Measurements from ENCODE around the gene GPR135. TPM values are rescaled to one million over a fixed set of nuclear protein-coding genes. Genes with fewer than 3 reads are reported as not detected.

The GPR135 gene
- total RNA-seq = under 1 TPM; 0.60 to 0.97 TPM

DNA sequence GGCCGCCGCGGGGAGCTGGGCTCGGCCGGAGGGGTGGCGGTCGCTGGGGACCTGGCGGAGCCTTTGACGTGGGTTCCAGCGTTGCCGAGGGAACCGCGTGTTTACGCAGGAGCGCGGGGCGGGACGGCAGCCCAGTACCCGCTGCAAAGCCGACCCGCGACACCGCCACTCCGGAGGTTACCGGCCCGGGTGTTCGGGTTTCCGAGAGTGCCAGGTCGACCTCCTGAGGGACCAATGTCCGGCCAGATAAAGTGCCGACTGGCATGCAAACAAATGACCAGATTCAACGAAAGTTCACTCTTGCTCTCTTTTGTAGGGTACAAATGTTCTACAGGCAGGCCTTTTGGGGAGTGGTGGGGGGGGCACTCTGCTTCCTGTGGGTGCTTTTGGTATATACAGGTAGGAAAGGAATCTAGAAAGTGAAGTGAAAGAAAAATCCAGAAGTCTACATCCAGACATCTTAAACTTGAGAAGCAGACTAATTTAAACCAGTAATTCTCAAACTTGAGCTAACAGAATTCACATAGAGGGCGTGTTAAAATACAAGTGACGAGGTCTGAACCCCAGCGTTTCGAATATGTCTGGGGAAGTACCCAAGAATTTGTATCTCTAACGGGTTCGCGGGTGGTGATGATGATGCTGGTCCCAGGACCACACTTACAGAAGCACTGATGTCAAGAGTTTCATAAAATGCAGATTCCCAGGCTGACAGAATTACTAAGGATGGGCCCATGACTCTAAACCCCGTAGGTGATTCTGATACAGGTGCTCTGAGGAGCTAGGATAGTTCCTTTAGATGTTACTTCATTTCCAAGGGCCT lies at the start of gene GPR135:
TSS of gene GPR135 (minus strand) at position 65 of the 820 bp plus-strand sequence. CDS start 154 bp downstream, outside the sequence.
- Mint-ChIP-seq H3K36me3 (peaks cover 4% of the 10 kb centered on the region), H3K4me1 (peaks cover 5% of the 10 kb centered on the region), H3K9me3 (no peaks in the 10 kb centered on the region), H3K27ac (peak within 1 kb of the TSS; percentile 75), H3K4me3 (peak within 1 kb of the TSS; percentile 83), H3K27me3 (peaks cover 4% of the 10 kb centered on the region)
- DNase-seq = no peak

DNA sequence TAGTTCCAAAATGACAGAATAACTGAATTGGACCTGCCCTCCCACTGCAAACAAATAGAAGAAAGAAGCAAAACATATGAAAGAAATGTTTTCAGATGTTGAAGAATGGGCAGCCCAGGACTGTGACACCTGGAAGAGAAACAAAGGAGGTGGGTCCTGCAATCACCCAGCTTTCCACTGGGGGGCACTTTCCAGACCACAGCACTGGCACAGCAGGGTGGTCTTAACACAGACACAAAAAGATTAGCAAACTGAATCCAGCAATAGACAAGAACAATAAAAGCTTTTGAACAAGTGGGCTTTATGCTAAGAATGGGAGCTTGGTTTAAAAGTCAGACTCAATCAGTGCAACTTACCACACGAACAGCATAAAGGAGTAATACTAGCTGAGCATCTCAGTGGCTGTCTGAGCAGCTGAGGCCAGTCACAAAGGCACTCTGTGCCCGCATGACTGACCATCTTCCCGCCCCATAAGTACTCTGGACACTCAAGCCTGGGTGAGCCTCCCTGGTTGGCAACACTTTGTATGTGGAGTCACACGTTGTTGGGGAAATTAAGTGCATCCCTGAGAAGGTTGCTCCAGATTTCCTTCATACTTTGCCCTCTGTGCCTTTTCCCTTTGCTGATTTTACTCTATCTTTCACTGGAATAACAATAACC lies 46.9 kb upstream of the GPR135 start:
- Mint-ChIP-seq H3K4me3 (no peak overlapping the region), H3K27me3 (peaks cover 30% of the 10 kb centered on the region), H3K9me3 (no peaks in the 10 kb centered on the region), H3K27ac (no peak overlapping the region), H3K4me1 (no peaks in the 10 kb centered on the region), H3K36me3 (no peaks in the 10 kb centered on the region)
- DNase-seq = peak; percentile 14

DNA sequence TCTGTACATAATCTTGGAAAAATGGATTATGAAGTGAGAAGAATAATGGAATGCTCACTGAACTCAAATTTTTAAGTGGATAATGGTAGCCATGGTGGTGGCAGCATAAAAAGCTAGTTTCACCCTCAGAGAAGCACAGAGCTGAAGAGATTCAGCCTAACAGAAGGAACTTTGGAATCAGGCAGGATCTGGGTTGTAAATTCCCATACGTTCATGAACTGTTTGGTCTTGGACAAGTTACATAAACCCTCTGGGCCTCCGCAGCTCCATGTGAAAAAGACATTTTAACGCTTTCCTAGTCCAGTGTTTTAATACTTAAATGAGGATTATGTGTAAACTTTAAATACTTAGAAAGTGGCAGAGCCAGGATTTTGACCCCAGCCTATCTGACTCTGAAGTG lies 45.8 kb upstream of the GPR135 start:
- H3K9me3 Mint-ChIP-seq = no peaks in the 10 kb centered on the region
- H3K36me3 Mint-ChIP-seq = no peaks in the 10 kb centered on the region
- H3K27me3 Mint-ChIP-seq = peaks cover 29% of the 10 kb centered on the region
- no peak overlapping the region for H3K4me3 Mint-ChIP-seq
- no peak for DNase-seq
- no peaks in the 10 kb centered on the region for H3K4me1 Mint-ChIP-seq
- no peak overlapping the region for H3K27ac Mint-ChIP-seq

GRCh38 chr14:59510001-59510400 lies 44.8 kb upstream of the GPR135 start:
- Mint-ChIP-seq H3K36me3 (no peaks in the 10 kb centered on the region), H3K27ac (no peak overlapping the region), H3K4me3 (no peak overlapping the region), H3K4me1 (no peaks in the 10 kb centered on the region), H3K9me3 (no peaks in the 10 kb centered on the region), H3K27me3 (peaks cover 24% of the 10 kb centered on the region)
- no peak for DNase-seq

- Mint-ChIP-seq H3K27ac (no peak overlapping the region), H3K27me3 (peaks cover 21% of the 10 kb centered on the region), H3K36me3 (no peaks in the 10 kb centered on the region), H3K4me1 (peaks cover 4% of the 10 kb centered on the region), H3K9me3 (no peaks in the 10 kb centered on the region), H3K4me3 (no peak overlapping the region)
- DNase-seq = no peak
These were observed 43.9 kb upstream of the GPR135 start for GRCh38 chr14:59509101-59509500.

DNA sequence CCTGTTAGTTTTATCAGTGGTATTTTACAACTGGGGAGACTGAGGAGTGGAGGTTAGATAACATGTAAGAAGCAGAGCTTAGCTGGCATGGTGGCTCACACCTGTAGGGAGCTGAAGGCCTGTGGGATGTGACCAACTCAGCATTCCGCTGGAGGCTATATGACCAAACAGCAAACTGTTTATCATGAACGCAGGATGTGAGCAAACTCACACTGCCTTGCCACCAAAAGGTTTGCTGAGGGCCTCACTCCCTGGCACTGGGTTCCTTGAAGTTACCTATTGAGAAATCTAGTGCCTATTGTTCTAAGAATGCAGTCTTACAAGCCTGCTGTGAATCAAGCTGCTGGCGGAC lies 42.5 kb upstream of the GPR135 start:
- Mint-ChIP-seq H3K4me1 (peaks cover 4% of the 10 kb centered on the region), H3K27me3 (peaks cover 21% of the 10 kb centered on the region), H3K4me3 (no peak overlapping the region), H3K27ac (no peak overlapping the region), H3K36me3 (no peaks in the 10 kb centered on the region), H3K9me3 (no peaks in the 10 kb centered on the region)
- DNase-seq = no peak

GRCh38 chr14:59507063-59507751 lies 42.0 kb upstream of the GPR135 start:
- no peak overlapping the region for H3K4me3 Mint-ChIP-seq
- peaks cover 4% of the 10 kb centered on the region for H3K4me1 Mint-ChIP-seq
- DNase-seq = peak; percentile 40
- peaks cover 3% of the 10 kb centered on the region for H3K36me3 Mint-ChIP-seq
- no peaks in the 10 kb centered on the region for H3K9me3 Mint-ChIP-seq
- no peak overlapping the region for H3K27ac Mint-ChIP-seq
- peaks cover 21% of the 10 kb centered on the region for H3K27me3 Mint-ChIP-seq

DNA sequence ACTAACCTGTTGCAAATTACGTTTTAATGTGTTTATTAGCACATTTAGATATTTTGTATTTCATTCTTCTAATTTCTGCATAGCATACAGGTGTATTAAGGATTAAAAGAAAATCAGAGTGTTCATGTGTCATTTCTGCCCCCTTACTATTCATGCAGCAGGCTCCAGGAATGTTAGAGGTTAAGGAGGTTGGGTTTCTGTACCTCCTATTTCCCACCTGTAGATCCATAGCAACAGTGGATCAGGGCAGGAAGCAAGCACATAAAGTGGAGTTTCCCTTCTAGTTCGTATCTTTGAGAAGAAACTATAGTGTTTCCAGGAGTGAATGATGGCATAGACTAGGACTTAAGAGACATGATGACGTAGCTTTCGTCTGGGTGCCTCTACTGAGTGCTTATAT lies 38.1 kb upstream of the GPR135 start:
- H3K4me1 Mint-ChIP-seq = peaks cover 7% of the 10 kb centered on the region
- H3K27ac Mint-ChIP-seq = no peak overlapping the region
- H3K36me3 Mint-ChIP-seq = peaks cover 7% of the 10 kb centered on the region
- no peak overlapping the region for H3K4me3 Mint-ChIP-seq
- peaks cover 4% of the 10 kb centered on the region for H3K27me3 Mint-ChIP-seq
- H3K9me3 Mint-ChIP-seq = no peaks in the 10 kb centered on the region
- no peak for DNase-seq

DNA sequence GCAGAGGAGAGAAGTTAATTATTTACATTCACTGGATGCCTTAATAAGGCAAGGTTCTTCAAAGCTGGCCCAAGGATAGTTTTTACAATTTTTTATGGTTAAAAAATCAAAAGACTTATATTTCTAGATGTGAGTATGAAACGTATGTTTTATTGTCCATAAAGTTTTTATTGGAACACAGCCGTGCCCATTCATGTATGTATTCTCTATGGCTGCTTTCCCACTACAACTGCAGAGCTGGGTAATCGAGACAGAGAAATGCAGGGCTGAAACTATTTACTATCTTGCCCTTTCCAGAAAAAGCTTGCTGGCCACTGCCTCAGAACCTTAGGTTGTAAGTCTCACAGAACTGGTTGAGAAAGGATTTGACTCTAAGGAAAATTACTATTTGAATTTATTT lies 35.6 kb upstream of the GPR135 start:
- Mint-ChIP-seq H3K4me1 (peaks cover 11% of the 10 kb centered on the region), H3K27me3 (no peaks in the 10 kb centered on the region), H3K9me3 (no peaks in the 10 kb centered on the region), H3K4me3 (no peak overlapping the region), H3K36me3 (peaks cover 10% of the 10 kb centered on the region), H3K27ac (no peak overlapping the region)
- no peak for DNase-seq

GRCh38 chr14:59492384-59492783 lies 27.2 kb upstream of the GPR135 start:
- peaks cover 42% of the 10 kb centered on the region for H3K36me3 Mint-ChIP-seq
- H3K4me3 Mint-ChIP-seq = no peak overlapping the region
- no peak for DNase-seq
- no peak overlapping the region for H3K27ac Mint-ChIP-seq
- H3K4me1 Mint-ChIP-seq = peaks cover 20% of the 10 kb centered on the region
- H3K27me3 Mint-ChIP-seq = no peaks in the 10 kb centered on the region
- H3K9me3 Mint-ChIP-seq = no peaks in the 10 kb centered on the region

DNA sequence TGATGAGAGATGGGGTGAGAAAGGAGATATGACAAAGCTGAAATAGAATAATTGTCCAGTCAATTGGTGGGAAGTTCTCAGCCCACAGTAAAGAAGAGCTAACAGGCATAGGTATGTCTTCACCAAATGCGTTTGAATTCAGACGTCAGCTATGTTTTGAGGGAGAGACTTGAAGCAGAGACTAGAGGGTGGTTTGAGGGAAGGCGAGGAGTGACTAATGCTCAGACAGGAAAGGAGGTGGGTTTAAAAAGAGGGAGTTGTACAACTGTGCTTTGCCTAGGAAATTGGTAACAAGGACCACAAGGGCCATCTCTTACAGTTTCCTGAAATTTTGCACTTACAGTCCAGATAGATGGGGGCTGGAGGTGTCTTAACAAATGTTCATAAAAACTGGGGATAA lies 25.6 kb upstream of the GPR135 start:
- Mint-ChIP-seq H3K36me3 (peaks cover 39% of the 10 kb centered on the region), H3K4me1 (peaks cover 20% of the 10 kb centered on the region), H3K27ac (no peak overlapping the region), H3K4me3 (no peak overlapping the region), H3K9me3 (no peaks in the 10 kb centered on the region), H3K27me3 (no peaks in the 10 kb centered on the region)
- no peak for DNase-seq

DNA sequence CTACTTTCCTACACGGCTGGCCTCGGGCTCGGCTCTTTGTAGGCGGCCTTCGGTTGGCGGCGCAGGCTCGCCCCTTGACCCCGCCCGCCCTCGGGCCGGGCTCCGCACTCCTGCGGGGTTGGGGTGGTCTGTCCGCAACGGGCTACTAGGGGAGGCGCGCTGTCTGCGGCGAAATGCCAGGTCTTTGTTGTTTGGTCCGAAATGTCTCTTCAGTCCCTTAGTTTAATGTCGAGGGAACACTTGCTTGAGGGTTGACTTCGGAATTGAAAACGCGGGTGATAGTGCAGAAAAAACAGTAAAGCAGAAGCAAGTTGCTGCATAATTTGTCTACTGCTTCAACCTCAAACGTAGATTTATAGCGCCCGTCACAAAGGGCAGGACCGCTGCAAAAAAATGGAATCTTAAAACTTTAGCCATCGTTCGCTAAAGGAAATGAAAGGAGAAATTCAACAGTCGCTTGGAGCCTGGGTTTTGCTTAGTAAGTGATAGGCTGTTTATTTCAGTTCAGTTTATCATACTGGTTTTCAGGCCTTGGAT lies 19.5 kb upstream of the GPR135 start:
- Mint-ChIP-seq H3K36me3 (peaks cover 18% of the 10 kb centered on the region), H3K4me1 (peaks cover 48% of the 10 kb centered on the region), H3K27ac (peak overlapping the region; percentile 85), H3K9me3 (no peaks in the 10 kb centered on the region), H3K4me3 (peak overlapping the region; percentile 94), H3K27me3 (no peaks in the 10 kb centered on the region)
- no peak for DNase-seq

DNA sequence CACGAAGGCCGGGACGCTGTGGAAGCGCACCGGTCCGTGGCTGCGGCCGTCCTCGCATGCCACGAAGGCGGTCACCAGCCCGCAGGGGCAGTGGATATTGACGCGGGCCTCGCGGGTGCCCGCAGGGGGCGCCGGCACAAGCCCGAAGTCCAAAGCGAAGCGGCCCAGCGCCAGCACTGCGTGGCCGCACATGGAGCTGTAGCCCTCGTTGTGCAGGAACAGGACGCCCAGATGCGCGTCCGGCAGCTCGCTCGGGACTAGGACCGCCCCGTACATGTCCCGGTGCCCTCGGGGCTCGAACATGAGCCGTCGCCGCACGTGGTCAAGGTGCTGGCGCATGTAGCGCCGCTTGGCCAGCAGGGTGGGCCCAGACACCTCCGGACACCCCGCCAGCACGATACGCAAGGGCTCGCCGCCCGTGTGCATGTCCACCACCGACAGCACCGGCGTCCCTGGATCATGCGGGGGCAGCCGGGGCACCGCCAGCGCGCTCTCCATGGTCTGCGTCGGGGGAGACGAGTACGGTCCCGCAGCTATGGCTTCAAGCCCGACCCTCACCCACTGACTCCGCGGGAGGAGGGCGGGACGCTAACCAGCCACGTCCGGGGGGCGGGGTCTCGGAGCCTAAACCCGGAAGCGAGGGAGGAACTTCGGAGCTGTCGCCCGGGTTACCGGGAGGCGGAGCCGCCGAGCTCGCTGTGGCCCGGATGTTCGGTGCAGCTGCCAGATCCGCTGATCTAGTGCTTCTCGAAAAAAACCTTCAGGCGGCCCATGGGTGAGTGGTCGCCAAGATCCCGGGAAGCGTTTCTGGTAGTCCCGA lies 18.8 kb upstream of the GPR135 start, which contains the start of the genes JKAMP and L3HYPDH:
TSS of gene JKAMP (plus strand) at position 699 of the 820 bp plus-strand sequence. CDS start at position 772, 73 bp downstream.
TSS of gene L3HYPDH (minus strand) at position 590 of the 820 bp plus-strand sequence. CDS start at position 498, 92 bp downstream.
- peak; percentile 97 for DNase-seq
- Mint-ChIP-seq H3K36me3 (peaks cover 14% of the 10 kb centered on the region), H3K27me3 (no peaks in the 10 kb centered on the region), H3K27ac (peak within 1 kb of the TSS; percentile 85), H3K4me3 (peak within 1 kb of the TSS; percentile 94), H3K9me3 (no peaks in the 10 kb centered on the region), H3K4me1 (peaks cover 45% of the 10 kb centered on the region)

GRCh38 chr14:59483363-59483762 lies 18.2 kb upstream of the GPR135 start:
- no peak for DNase-seq
- no peaks in the 10 kb centered on the region for H3K9me3 Mint-ChIP-seq
- peak overlapping the region; percentile 85 for H3K27ac Mint-ChIP-seq
- H3K27me3 Mint-ChIP-seq = no peaks in the 10 kb centered on the region
- peaks cover 45% of the 10 kb centered on the region for H3K4me1 Mint-ChIP-seq
- H3K4me3 Mint-ChIP-seq = peak overlapping the region; percentile 94
- peaks cover 15% of the 10 kb centered on the region for H3K36me3 Mint-ChIP-seq

All from activated naive CD8-positive, alpha-beta T cell treated with anti-CD3 and anti-CD28 coated beads for 36 hours (primary cell).